GM08714 (cell line): ENCODE measurements around the gene MEF2A.

ENCODE experiments used
- H3K4me3 ChIP-seq: fragments of 200-500 bp; sonication (Bioruptor generic); 2 replicates; pipeline ENCODE4 v1.5.1; 2014; ENCODE audit warnings: mild to moderate bottlenecking, low read length, inconsistent platforms
- ZNF274 ChIP-seq: IDR thresholded peaks from 2 replicates; pipeline ENCODE4 v1.6.1; 2012; ENCODE audit warnings: mild to moderate bottlenecking, low read depth, low read length

The MEF2A gene

GRCh38 chr15:99706557-99707303, 140.9 kb downstream of the MEF2A start:
- TF ChIP-seq ZNF274: no peak
- no peak overlapping the region; the same call in 1 of the 2 replicates for H3K4me3 ChIP-seq

DNA sequence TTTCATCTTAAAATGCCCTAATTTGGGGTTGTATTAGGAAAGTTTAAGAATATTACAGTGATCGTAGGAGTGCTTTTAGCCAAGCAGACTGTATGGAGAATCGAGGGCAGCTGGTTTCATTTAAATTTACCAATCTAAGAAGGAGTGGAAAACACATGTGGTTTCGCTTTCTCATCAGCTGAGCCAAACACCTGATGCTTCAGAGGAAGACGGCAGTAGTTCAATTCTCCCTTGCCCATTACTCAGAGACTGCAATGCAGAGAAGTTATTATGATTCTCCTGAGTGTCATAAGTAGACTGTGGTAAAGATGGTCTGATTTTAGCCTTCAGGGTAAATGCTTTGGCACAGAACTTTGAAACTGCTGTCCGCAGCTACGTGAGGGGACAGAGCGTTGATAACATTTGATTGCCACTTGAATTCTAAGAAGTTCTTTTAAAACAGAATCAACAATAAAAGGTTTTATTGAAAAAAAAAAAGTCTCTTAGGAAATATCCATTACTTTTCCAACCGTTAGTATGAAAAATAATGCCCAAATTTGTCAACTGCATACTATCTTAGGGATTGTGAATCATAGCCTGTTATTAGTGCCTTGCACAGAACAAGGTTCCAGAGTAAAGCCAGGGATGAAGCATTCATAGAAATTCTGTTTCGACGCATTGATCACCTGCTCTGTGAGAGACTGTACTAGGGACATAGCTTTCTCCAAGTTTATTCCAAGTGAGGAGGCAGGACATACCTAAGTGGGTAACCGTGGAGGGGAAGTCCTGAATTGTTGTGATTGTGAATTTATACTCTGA, 141.9 kb downstream of the MEF2A start:
- TF ChIP-seq ZNF274: no peak
- H3K4me3 ChIP-seq: no peak overlapping the region; the same call in 1 of the 2 replicates

GRCh38 chr15:99708563-99708962, 142.8 kb downstream of the MEF2A start:
- no peak for TF ChIP-seq ZNF274
- H3K4me3 ChIP-seq: no peak overlapping the region

- H3K4me3 ChIP-seq: no peak overlapping the region
- TF ChIP-seq ZNF274: no peak
Observed at GRCh38 chr15:99709243-99709986, 143.6 kb downstream of the MEF2A start.

DNA sequence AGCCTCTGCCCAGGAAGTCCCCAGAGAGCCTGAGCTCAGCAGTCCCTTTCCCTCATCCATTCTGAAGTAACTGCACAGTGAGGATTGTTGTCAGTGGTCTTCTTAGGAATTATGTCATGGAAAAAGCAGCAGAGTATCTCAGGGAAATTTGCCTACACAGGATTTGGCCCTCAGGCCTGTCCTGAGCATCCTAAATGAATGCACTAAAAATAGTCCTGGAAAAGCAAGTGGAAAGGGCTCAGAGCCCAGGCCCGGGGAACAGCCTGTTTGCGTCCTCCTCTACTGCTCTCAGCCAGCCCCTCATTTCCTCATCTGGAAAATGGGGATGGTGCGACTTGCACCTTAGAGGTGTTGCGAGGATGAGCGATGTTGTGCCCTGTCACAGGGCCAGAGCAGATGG, 145.8 kb downstream of the MEF2A start:
- H3K4me3 ChIP-seq: no peak overlapping the region
- TF ChIP-seq ZNF274: no peak

GRCh38 chr15:99712415-99712814, 146.6 kb downstream of the MEF2A start:
- no peak for TF ChIP-seq ZNF274
- H3K4me3 ChIP-seq: no peak overlapping the region

- TF ChIP-seq ZNF274: no peak
Observed at GRCh38 chr15:99716540-99717095, 150.8 kb downstream of the MEF2A start.

DNA sequence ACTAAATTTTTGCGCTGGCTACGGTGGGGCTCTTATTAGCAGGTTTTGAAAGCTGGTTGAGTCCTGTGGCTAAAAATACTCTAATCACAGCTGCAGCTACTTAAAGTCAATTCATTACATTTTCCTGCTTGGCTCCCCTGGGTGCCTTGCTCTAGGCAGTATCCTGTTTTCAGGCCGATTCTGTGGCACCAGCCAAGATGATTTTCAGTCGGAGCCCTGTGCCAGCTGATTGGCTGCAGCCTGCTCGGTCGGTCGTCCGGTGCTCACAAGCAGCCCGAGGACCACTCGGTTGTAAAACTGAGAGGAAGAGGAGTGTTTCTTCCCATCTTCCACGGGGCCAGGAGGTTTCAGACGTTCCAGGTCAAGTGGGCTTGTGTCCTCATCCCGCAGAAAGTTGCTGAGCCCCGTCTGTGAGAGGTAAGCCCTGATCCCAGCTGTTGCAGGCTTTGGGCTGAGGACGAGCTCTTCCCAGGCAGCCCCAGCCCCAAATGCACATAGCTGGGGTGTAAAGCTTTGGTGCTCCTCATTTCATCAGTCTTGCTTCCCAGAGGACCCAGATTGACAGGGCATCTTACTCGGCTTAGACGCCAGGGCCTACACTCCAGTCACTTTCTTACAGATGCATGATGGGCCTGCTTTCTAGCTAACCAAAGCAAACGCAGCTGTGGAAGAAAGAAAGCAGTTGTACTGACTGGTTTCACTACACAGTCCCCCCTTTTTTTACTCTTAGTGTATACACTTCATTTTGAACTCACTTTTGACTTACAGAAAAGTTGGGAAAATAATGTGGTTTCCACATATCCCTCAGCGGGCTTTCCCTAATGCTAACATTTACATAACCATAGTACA, 151.6 kb downstream of the MEF2A start:
- peak overlapping the region; percentile 11; the same call in 1 of the 2 replicates for H3K4me3 ChIP-seq
- TF ChIP-seq ZNF274: no peak

More at GRCh38 chr15:99716540-99717095, 150.8 kb downstream of the MEF2A start:
- H3K4me3 ChIP-seq: peak overlapping the region; percentile 11; the same call in 1 of the 2 replicates

DNA sequence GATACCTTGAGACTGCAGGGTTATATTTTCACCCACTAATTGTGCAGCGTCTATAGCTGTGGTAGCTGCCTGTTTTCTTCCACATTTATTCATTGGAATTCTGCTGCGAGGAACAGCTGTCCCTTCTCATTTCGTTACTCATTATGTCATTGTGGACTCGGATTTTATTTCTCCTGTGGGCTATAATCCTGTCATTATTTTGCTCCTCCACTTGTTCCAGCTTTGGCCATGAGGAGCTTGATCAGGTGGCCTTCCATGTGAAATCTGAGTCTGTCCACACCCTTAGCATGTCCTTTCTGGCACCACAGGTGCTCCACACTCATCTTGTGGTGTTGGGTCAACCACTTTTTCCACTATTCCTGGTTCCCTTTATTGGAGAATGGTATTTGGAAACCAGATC, 152.6 kb downstream of the MEF2A start:
- H3K4me3 ChIP-seq: peak overlapping the region; percentile 59; the same call in 1 of the 2 replicates
- no peak for TF ChIP-seq ZNF274

DNA sequence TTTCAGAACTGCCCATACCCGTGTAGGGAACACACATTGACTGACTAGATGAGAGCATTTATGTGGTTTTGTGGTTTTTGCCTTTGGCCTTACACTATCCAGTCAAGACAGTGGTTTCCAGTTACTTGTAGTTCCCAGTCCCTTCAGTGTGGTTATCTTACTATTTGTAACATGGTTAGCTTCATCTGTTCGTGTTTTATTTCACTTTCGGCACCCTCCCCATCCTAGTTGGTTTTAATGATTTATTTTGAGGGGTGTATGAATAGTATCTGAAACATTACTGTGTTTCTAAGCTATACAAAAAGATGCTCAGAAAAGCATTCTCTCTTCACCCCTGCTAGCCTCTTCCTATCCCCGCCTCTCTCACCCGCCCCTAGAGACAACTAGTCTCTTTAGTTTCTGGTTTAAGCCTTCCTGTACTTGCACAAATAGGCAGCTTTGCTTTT, 153.3 kb downstream of the MEF2A start:
- H3K4me3 ChIP-seq: peak overlapping the region; percentile 54; the same call in 1 of the 2 replicates
- no peak for TF ChIP-seq ZNF274

- H3K4me3 ChIP-seq: no peak overlapping the region; the same call in 1 of the 2 replicates
- TF ChIP-seq ZNF274: no peak
Observed at GRCh38 chr15:99720533-99720932, 154.7 kb downstream of the MEF2A start.

- H3K4me3 ChIP-seq: no peak overlapping the region
- no peak for TF ChIP-seq ZNF274
Observed at GRCh38 chr15:99721104-99721778, 155.5 kb downstream of the MEF2A start.
